IMR-90 (cell line): Measurements from ENCODE around the gene AMOTL2.
A peak's percentile ranks its signal among the peaks of the same experiment; 100 is the strongest.

Source experiments
- BHLHE40 ChIP-seq: fragments of 150-350 bp; IDR thresholded peaks from 2 replicates; pipeline ENCODE4 v1.6.1; 2016; ENCODE audit warnings: mild to moderate bottlenecking, low read depth, low read length
- CEBPB ChIP-seq: IDR thresholded peaks from 2 replicates; pipeline ENCODE4 v1.6.1; 2012; ENCODE audit warnings: low read depth, low read length, improper control_type of control experiment
- CHD1 ChIP-seq: IDR thresholded peaks from 2 replicates; pipeline ENCODE4 v1.6.1; 2012; ENCODE audit warnings: low read depth, low read length, improper control_type of control experiment
- FOS ChIP-seq: fragments of 150-350 bp; IDR thresholded peaks from 2 replicates; pipeline ENCODE4 v1.6.1; 2016; ENCODE audit warnings: low read depth, low read length
- MAFK ChIP-seq: IDR thresholded peaks from 2 replicates; pipeline ENCODE4 v1.6.1; 2012; ENCODE audit warnings: low read depth, low read length, improper control_type of control experiment
- MAZ ChIP-seq: IDR thresholded peaks from 2 replicates; pipeline ENCODE4 v1.6.1; 2012; ENCODE audit warnings: low read depth, mild to moderate bottlenecking, low read length, improper control_type of control experiment, moderate library complexity, borderline replicate concordance
- MXI1 ChIP-seq: IDR thresholded peaks from 2 replicates; pipeline ENCODE4 v1.6.1; 2012; ENCODE audit warnings: low read depth, mild to moderate bottlenecking, low read length, moderate library complexity, borderline replicate concordance
- POLR2A ChIP-seq: IDR thresholded peaks from 2 replicates; pipeline ENCODE4 v1.6.1; 2012; ENCODE audit warnings: mild to moderate bottlenecking, low read depth, low read length
- RAD21 ChIP-seq: IDR thresholded peaks from 2 replicates; pipeline ENCODE4 v1.6.1; 2012; ENCODE audit warnings: low read length, improper control_type of control experiment
- RCOR1 ChIP-seq: IDR thresholded peaks from 2 replicates; pipeline ENCODE4 v1.6.1; 2012; ENCODE audit warnings: mild to moderate bottlenecking, low read length, improper control_type of control experiment; ENCODE audit not compliant: insufficient replicate concordance
- RFX5 ChIP-seq: IDR thresholded peaks from 2 replicates; pipeline ENCODE4 v1.8.0; 2012; ENCODE audit warnings: low read depth, mild to moderate bottlenecking, low read length, moderate library complexity
- TF ChIP-seq, protein P1 (sequence below): conservative IDR thresholded peaks from 2 replicates; pipeline ENCODE4 v1.5.1; 2012; ENCODE audit warnings: mild to moderate bottlenecking, low read depth, low read length, improper control_type of control experiment
- TF ChIP-seq, protein P2 (sequence below): fragments of 150-350 bp; IDR thresholded peaks from 2 replicates; pipeline ENCODE4 v1.6.1; 2016; ENCODE audit warnings: low read depth, mild to moderate bottlenecking, low read length, moderate library complexity, borderline replicate concordance
- TF ChIP-seq, protein P3 (sequence below): fragments of 150-350 bp; IDR thresholded peaks from 2 replicates; pipeline ENCODE4 v1.6.1; 2017; ENCODE audit warnings: mild to moderate bottlenecking, antibody characterized with exemption, low read length, low read depth

DNA sequence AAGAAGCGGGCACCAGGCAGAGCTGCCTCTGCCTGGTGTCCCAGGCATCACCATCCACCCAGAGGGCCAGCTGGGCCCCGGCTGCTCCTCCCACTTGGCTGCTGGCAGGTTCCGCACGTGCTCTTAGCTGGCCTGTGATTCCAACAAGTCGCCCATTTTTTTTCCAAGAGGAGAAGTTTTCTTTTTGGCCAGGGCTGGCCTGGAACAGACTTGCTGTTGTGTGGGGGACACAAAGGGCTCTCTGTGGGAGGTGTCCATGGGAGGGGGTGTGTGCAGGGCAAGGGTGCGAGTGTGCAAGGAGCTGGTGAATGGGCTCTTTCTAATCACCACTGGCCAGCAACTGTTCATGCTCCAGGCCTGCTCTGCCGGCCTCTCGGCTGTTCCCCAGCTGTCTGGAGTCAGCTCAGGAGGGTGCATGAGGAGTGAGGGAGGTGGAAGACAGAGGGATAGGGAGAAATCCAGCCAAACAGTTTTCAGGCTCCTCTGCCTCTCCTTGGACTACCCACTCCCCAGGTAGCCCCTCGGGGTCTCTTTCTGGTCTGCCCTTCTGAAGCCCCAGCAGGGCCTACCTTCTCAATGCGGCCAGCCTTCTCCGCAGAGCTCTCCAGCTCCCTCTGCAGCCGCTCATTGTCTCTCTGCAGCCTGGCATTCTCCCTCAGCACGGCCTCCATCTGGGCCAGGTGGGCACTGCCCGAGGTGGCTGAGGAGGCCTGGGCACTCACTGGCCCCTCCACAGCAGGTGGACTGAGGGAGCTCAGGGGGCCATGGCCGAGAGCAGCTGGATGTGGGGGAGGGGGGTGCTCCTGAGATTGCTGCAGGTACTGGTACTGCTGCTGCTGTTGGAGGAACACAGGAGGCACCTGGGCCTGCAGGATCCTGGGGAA is 7.1 kb downstream of the AMOTL2 start:
- TF ChIP-seq, protein P1, sequence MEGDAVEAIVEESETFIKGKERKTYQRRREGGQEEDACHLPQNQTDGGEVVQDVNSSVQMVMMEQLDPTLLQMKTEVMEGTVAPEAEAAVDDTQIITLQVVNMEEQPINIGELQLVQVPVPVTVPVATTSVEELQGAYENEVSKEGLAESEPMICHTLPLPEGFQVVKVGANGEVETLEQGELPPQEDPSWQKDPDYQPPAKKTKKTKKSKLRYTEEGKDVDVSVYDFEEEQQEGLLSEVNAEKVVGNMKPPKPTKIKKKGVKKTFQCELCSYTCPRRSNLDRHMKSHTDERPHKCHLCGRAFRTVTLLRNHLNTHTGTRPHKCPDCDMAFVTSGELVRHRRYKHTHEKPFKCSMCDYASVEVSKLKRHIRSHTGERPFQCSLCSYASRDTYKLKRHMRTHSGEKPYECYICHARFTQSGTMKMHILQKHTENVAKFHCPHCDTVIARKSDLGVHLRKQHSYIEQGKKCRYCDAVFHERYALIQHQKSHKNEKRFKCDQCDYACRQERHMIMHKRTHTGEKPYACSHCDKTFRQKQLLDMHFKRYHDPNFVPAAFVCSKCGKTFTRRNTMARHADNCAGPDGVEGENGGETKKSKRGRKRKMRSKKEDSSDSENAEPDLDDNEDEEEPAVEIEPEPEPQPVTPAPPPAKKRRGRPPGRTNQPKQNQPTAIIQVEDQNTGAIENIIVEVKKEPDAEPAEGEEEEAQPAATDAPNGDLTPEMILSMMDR = 0 out of 2 replicates have a peak, but pooled peaks have one; percentile 7
- no peak for TF ChIP-seq RAD21
- TF ChIP-seq RFX5 = no peak
- TF ChIP-seq RCOR1 = no peak
- peak; percentile 49 for TF ChIP-seq POLR2A
- TF ChIP-seq CEBPB = no peak
- TF ChIP-seq FOS = no peak
- TF ChIP-seq, protein P2, sequence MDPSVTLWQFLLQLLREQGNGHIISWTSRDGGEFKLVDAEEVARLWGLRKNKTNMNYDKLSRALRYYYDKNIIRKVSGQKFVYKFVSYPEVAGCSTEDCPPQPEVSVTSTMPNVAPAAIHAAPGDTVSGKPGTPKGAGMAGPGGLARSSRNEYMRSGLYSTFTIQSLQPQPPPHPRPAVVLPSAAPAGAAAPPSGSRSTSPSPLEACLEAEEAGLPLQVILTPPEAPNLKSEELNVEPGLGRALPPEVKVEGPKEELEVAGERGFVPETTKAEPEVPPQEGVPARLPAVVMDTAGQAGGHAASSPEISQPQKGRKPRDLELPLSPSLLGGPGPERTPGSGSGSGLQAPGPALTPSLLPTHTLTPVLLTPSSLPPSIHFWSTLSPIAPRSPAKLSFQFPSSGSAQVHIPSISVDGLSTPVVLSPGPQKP = no peak
- TF ChIP-seq BHLHE40 = peak; percentile 71
- TF ChIP-seq MAFK = no peak
- no peak for TF ChIP-seq MXI1
- peak; percentile 4; the same call in 1 of the 2 replicates for TF ChIP-seq MAZ
- TF ChIP-seq CHD1 = no peak
- TF ChIP-seq, protein P3, sequence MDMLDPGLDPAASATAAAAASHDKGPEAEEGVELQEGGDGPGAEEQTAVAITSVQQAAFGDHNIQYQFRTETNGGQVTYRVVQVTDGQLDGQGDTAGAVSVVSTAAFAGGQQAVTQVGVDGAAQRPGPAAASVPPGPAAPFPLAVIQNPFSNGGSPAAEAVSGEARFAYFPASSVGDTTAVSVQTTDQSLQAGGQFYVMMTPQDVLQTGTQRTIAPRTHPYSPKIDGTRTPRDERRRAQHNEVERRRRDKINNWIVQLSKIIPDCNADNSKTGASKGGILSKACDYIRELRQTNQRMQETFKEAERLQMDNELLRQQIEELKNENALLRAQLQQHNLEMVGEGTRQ = peak; percentile 14; the same call in 1 of the 2 replicates
